GM19351 (cell line): ENCODE data around the gene CIBAR2.

ENCODE experiments used
- ATAC-seq: cut with Tn5 transposase; IDR thresholded peaks from one replicate; pipeline ENCODE4 v1.9.1; 2021; ENCODE audit warnings: mild to moderate bottlenecking, moderate library complexity; ENCODE audit not compliant: unreplicated experiment

CIBAR2 gene

DNA sequence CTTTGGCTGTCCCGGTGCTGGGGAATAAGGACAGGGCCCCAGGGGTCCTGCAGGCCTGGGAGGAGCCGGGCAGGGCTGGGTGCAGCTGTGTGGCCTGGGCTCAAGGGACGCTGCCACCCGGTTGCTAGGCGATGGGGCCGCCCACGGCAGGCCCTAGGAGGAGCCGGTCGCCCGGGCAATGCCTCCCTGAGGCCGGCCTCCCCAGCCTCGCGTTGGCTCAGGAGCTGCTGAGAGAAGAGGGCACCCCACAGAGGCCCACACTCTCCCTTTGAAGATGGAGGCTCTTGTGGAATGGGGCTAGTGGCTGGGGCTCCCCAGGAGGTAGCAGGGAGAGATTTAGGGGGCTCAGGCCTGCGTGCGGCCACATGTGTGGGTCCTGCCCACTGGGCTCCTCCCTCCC, at the start of gene CIBAR2:
CIBAR2 (minus strand) TSS at position 109 of the 400 bp plus-strand sequence. CDS start 120 bp downstream, outside the sequence.
- ATAC-seq: no peak

DNA sequence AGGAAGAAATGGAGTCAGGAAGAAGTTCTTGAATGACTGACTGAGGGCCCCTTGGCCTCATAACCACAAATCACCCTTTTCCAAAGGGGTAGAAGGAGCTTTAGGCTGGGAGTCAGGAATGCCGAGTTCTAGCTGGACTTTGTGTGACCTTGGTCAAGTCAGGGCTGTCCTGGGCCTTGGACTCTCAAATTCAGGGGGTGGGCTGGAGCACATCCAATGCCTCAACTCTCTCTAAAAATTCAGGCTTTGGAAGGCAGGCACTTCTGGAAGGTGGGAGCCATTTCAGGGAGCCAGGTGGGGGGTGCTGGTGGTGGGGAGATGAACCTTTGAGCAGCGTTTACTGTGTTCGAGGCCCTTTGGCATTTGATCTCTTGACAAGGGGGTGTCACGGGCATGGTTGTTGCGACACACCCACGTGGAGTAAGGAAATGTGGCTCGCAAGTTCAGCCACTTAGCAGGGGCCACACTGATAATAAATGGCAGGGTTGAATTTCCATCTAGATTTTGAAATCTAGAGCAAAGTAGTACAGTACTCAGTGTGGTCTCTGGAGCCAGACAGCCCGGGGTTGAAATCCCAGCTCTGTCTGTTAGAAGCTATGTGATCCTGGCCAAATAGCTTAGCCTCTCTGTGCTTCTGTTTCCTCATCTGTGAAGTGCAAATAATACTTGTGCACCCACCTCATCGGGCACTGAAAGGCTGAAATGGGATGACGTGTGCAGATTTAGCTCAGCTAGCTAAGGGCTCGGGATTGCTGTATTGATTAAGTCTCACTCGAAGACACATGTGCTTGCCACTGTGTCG, 47.1 kb upstream of the CIBAR2 start:
- no peak for ATAC-seq

DNA sequence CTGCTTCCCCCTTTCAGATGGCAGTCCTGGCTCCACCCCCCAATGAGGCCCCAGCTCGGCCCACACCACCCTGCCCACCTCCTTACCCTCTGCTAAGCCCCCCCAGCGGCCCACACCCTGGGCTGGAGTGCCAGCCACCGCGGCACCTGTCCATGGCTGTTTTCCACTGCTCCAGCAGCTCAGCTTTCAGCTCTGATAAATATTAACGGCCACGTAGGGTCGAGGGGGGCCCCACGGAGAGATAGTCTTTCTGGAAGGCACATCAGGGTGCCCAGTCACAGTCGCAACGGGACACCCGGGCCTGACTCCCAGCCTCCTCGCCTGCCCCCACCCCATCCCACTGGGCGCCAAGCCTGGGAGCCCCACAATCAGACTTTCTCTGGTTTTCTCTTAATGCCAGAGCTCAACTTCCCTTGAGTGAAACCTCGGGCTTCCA, 46.5 kb upstream of the CIBAR2 start:
- ATAC-seq: no peak

DNA sequence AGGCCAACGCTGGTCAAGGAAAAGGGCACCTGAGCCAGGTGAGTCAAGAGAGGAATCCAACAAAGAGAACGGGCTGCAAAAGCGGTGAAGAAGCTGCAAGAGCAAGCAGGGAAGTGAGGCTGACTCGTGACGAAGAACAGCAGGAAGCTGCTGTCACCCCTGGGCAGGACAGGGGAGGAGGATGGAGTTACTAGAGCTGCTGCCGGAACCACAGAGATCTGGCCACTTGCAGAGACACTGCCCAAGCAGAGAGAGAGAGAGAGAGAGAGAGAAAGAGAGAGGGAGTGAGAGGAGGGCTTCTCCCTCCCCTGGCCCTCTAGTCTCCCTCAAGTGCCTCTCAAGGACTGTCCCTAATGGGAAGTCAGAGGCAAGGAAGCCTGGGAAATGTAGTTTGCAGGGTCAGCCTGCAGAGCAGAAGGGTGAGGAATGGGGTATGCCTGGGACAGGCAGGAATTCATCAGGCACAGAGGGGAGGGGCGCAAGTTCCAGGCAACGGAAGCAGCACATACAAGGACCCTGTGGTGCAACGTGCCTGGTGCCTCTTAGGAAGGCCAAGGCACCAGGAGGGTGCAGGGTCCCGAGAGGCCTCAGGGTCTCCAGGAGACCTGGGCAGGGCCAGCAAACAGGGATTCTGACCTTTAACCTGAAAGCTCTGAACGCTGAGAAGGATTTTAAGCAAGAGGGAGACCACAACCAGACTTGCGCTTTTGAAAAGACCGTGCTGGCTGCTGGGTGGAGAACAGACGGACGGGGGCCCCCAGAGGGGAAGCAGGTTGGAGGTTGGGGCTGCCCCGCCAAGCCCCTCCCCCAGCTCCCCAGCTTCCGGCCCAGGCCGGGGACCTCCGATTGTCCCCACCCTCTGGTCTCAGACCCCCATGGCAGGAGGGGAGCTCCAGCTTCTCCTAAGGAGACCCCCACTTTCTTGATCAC, 45.8 kb upstream of the CIBAR2 start:
- ATAC-seq: no peak

DNA sequence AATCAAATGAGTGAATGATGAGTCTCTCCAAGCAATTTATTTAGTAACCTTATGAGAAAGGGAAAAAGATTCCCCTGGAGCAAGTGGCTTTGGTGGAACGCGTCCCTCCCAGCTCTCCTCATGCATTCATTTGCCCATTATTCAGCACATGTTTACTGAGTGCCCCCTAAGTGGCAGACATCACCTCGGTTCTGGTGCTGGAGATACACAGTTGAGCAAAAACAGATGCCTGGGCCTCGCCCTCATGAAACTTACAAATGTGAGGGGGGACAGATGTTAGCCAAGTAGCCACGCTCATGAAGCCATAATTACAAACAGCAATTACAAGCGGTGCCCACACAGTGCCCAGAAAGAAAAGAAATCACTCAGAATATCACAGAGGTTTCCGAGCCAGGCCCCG, 45.1 kb upstream of the CIBAR2 start:
- ATAC-seq: no peak

DNA sequence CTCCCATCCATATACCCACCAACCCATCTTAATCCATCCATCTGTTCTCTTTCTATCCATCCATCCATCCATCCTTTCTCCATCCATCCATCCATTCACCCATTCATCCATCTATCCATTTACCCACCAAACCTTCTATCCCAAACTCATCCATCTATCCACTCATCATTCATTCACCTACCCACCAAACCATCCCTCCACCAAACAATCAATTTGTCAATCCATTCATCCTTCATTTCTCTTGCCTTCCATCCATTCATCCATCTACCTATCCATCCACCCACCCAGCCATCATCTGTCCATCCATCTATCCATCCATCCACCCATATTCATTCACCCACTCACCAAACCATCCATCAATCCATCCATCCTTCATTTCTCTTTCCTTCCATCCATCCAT, 44.6 kb upstream of the CIBAR2 start:
- ATAC-seq: no peak

DNA sequence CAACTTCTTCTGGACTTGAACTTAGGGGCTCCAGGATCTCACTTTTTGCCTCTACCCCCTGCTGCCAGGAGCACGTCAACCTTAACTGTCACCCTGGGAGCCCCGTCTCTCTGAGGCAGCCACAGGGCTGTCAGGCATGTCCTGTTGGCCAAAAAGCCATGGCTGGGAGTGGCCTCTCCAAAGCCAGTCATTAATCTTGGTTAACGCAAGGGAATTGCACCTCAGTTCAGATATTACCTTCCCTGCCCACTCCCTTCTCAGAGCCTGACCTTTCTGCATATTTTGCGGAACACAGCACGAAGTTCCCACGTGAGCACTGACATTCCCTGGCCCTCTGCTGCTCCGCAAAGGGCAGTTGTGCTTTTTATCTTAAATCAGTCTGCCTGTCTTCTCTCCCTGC, 44.2 kb upstream of the CIBAR2 start:
- no peak for ATAC-seq

DNA sequence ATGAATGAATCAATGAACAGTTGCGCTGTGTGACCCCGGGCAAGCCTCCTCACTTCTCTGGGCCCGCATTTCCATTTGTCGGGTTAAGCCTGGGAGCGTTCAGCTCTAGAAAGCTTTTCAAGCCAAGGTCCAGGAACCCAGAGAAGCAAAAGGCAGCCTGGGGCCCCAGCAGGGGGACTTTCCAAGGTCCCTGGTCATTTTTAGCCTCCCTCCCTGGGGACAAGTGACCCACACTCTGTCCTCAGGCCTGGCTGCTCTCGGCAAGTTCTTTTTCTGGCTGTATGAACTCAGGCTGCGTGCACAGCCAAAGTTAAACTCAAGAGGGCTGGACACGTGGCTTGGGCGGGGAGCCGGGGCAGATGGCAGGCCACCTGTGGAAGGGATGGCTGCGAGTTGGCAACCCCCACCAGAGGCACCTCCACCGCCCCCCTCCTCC, 41.4 kb upstream of the CIBAR2 start:
- no peak for ATAC-seq

DNA sequence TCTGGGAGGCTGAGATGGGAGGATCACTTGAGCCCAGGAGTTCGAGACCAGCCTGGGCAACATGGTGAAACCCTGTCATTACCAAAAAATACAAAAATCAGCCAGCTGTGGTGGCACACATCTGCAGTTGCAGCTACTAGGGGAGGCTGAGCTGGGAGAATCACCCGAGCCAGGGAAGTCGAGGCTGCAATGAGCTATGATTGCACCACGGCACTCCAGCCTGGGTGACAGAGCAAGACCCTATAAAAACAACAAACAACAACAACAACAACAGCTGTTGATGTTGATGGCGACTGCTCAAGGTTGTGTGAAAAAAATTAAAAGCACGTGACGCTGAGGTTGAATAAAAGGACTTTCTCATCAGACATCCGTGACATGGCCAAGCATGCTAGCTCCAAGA, 40.8 kb upstream of the CIBAR2 start:
- no peak for ATAC-seq

DNA sequence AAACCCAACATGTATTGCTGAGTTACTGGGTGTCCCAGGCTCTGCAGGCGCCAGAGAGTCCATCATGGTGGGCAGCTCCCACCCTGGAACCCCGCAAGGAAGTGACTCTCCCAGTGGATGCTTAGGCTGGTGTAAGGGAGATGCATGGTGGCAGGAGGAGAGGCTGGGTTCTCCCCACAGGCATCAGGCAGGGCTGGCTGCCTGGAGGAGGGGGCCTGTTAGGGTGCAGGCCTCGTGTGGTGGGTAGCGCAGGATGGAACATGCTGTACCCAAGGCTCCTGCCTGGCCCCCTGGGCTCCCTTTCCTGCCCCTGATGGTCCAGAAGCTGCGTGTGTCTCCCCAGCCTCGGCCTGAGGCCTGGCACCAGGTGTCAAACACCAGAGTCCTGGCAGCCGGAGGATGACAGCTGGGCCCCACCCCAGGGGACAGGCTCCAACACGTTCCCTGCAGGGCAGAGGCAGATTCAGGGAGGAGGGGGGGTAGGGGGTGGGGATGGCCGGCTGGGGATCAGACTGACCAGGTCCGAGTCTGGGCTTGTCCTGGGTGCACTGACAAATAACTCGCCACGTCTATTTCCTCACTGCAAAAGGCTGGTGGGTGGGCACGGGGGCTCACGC, 40.2 kb upstream of the CIBAR2 start:
- ATAC-seq: no peak

DNA sequence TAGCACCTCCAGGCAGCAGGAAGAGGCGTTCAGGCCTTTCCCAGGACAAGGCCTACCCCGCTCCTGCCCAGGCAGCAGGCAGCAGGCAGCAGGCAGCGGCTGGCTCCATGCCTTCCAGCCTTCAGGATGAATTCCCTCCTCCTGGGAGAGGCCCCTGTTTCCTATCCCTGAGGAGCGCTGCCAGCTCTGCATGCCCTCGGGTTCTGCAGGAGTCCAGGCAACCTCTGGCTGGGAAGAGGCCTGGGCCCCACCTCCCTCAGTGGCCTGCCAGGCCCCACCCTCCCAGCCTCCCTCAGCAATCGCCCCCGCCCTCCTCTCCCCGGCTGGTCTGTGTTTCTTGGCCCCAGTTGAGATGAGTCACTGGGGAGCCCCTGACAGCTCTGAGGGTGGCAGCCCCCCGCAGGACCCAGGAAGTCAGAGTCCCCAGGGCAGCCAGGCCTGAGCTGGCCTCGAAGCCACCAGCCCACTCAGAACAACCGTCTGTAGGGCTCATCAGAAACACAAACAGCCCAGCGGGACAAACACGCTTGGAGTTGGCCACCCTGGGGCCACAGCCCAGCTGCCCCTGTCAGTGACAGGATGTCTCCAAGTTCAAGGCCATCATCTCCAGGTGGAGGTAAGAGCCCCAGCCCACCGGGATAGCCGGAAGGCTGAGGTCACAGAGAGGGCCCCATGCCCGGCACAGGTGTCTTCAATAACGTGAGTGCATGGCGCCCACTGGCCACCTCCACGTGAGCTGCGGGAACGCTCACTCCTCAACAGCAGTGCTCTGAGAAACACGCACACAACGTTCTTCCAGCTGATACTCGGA, 39.5 kb upstream of the CIBAR2 start:
- no peak for ATAC-seq

DNA sequence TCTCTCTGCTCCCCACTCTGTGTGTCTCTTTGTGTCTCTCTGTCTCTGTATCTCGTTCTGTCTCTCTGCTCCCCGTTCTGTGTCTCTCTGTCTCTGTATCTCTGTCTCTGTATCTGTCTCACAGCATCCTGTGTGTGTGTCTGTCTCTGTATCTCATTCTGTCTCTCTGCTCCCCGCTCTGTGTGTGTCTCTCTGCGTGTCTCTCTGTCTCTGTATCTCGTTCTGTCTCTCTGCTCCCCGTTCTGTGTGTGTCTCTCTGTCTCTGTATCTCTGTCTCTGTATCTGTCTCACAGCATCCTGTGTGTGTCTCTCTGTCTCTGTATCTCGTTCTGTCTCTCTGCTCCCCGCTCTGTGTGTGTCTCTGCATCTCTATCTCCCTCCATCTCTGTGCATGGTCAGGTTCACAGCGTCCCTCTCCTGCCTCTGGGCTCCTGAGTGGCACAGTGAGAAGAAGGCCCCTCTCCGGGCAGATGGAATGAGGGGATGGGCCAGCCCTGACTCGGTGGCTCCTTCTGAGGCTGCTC, 38.9 kb upstream of the CIBAR2 start:
- no peak for ATAC-seq

DNA sequence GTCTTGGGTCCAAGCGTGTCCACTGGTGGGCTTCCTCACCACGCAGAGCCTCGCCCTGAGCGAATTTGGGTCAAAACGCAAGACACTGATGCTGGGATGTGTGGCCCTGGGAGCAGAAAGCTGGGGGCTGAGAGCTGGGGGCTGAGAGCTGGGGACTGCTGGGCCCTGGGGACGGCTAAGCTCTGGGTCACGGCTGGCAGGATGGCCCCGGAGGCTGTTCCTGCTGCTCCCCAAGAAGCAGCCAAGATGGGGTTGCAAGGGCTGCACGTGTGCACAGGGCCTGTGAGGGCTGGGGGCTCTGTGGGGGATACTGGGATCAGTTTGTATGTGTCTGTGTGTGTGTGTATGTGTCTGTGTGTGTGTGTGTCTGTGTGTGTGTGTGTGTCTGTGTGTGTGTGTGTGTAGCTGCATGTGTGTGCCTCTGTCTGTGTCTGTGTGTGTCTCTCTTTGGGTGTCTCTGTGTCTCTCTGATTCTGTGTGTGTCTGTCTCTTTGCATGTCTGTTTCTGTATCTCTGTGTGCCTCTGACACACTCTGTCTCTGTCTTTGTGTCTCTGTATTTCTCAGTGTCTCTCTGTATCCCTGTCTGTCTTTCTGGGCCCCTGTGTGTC, 38.2 kb upstream of the CIBAR2 start:
- ATAC-seq: no peak

DNA sequence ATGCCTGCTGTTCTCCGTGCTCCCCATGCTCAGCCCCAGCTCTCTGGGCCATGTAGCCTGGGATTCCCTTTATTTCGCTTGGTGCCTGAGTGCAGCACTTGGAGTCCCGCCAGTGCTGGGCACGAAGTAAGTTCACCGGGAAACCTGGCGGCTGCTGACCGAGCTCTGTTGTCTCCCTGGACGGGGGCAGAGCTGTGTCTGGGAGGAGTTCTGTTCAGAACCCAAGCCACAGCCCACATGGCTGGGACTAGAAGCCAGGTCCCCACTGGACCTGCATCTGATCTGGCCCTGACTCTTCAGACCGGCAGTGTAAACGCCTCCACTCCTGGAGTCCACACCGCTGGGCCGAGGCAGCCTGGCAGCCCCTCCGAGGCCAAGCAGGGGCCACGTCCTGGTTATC, 37.5 kb upstream of the CIBAR2 start:
- ATAC-seq: no peak

DNA sequence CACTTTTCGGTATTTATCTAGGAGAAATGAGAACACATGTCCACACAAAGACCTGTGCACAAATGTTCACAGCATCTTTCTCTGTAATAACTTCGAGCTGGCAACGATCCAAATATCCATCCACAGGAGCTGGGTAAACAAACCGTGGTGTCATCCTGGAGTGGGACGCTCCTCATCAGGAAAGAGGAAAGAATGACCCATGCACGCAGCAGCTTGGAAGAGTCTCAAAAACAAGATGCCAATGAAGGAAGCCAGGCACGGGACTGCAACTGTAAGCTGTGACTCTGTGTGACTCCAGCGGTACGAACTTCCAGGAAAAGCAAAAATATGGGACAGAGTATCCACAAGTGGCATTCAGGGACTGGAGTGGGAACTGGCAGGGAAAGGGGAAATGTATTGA, 36.7 kb upstream of the CIBAR2 start:
- ATAC-seq: no peak

DNA sequence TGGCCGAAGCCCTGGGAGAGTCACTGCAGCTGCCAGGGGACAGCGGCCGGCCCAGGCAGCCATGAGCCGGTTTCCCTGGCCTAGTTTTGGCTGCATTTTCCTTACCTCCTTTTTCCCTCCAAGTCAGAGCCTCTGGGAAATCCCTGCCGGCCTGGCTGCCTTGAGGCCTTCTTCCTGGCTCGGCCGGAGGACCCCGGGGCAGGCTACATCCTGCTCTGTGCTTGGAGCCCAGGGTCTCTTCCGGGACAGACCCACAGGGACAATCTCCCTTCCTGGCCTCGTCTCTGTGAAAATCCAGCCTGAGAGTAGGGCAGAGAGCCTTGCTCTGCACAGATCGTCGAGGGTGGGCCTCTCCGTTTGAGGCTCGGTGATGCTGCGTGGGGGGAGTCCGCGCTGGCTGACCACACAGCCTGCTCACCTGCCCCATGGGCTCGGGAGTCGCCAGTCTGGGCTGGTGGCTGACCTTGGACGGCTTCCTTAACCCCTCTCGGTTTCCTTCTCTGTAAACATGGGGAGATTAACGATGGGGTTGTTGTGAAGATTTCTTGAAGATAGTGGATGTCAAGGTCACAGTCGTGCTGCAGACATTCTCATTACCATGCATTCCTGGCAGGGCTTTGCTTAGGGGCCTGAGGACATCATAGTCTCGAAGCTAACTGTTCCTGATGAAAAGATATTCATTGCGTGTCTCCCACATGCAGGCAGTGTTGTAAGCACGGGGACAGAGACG, 34.8 kb upstream of the CIBAR2 start:
- ATAC-seq: no peak

DNA sequence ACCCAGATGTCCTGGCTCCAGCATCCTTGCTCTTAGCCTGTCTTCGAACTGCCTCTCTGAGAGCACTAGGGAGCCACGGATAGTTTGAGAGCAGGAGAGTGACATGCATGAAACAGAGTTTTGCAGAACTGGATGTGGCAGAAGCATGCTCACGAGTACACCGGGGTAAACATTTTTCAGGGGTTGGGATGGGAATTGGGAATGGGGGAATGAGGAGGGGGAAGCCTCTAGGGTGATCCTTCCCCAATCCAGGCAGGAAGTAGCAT, 34.2 kb upstream of the CIBAR2 start:
- no peak for ATAC-seq

DNA sequence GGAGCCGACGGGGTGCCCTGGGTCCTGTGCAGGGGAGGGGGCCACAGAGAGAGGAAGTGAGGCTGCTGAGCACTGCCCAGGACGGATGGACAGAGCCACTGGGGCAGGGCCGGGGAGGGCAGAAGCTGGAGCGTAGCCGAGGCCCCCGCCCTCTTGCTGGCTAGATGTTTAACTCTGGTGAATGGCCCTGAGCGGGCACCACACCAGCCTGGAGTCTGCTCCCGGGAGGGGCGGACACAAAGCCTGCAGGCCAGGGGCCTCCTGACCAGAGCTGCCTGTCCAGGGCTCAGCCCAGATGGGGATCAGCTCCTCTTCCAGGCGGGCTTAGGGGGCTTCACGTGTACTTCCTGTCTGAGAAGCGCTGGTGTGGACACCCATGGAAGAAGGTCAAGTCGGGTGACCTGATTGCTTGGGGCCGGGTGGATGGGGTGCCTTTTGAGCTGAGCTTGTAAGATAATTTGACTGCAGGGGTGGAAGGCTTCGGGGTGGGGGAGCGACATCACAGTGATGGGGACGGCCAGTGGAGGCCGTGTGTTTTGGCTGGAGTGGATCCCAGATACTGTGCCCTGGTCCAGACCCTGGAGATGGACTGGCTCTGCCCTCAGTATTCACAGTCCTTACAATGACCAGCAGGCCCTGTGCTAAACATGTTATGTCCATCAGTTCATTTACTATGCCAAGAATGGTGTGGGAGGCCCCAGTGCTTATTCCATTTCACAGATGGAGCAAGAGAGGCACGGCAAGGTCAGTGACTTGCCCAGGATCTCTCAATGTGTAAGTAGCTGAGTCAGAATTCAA, 33.7 kb upstream of the CIBAR2 start:
- ATAC-seq: no peak

DNA sequence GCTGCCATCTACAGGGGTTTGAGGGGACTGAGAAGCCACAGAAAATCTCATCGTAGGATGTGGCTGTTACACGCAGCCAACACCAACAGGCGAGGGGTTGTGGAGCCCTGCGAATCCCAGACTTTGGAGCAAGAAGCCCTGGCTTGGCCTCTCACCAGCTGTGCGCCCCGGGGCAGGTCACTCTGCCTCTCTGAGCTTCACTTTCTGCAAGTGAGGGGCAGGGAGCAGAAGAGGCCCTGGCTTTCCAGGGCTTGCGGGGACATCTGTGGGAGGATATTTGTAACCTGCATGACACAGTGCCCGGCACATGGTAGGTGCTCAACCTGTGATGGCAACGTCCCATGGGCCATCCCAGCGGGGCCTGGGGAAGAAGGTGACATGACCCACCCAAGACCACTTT, 32.9 kb upstream of the CIBAR2 start:
- ATAC-seq: no peak
